ENCODE measurements around the gene KCNC1. TPM values are rescaled to one million over a fixed set of nuclear protein-coding genes. Genes with fewer than 3 reads are reported as not detected.

Gene KCNC1
- total RNA-seq, 1 experiment from 2014 or later, result 0.26 TPM

- H3K27me3 Mint-ChIP-seq (ENCODE audit: unreplicated experiment), result peaks cover 27% of the 10 kb centered on the region
- CTCF ChIA-PET, result interaction anchor here (1.1 kb wide), 1 partner anchor 120 kb away, joined by 3 read pairs; no protein-coding TSS in a partner anchor
- no peak within 1 kb of the TSS for H3K4me3 Mint-ChIP-seq (ENCODE audit: low read depth, unreplicated experiment)
- H3K4me1 Mint-ChIP-seq (ENCODE audit: low read depth, unreplicated experiment), result no peaks in the 10 kb centered on the region
- H3K27ac Mint-ChIP-seq (ENCODE audit: unreplicated experiment), result no peak within 1 kb of the TSS
- BruUV-seq (replicated peaks), result no TSS peak
- no peak for TF ChIP-seq CTCF (IDR thresholded peaks at IDR 0.05; ENCODE audit: unreplicated experiment)
- no peaks in the 10 kb centered on the region for H3K36me3 Mint-ChIP-seq (ENCODE audit: insufficient read depth, unreplicated experiment)
- intact Hi-C loops (cut with micrococcal nuclease; ENCODE audit: unreplicated experiment), result no loop called here
- no peak for DNase-seq
- no peaks in the 10 kb centered on the region for H3K9me3 Mint-ChIP-seq (ENCODE audit: low read depth, unreplicated experiment)
Measured at GRCh38 chr11:17719028-17719937, 15.3 kb upstream of the KCNC1 start, which contains the start of gene MYOD1. TSS of gene MYOD1 (plus strand) at chr11:17719571. CDS start at chr11:17719783, 212 bp downstream.

- H3K27me3 Mint-ChIP-seq (ENCODE audit: unreplicated experiment), result peaks cover 36% of the 10 kb centered on the region
- H3K4me1 Mint-ChIP-seq (ENCODE audit: low read depth, unreplicated experiment), result no peaks in the 10 kb centered on the region
- H3K4me3 Mint-ChIP-seq (ENCODE audit: low read depth, unreplicated experiment), result no peak overlapping the region
- no peaks in the 10 kb centered on the region for H3K9me3 Mint-ChIP-seq (ENCODE audit: low read depth, unreplicated experiment)
- TF ChIP-seq CTCF (IDR thresholded peaks at IDR 0.05; ENCODE audit: unreplicated experiment), result peak; percentile 22
- no TSS peak for BruUV-seq (replicated peaks)
- intact Hi-C loops (cut with micrococcal nuclease; ENCODE audit: unreplicated experiment), result no loop called here
- DNase-seq, result no peak
- CTCF ChIA-PET, result interaction anchor here (1.1 kb wide), 1 partner anchor 121 kb away, joined by 3 read pairs; no protein-coding TSS in a partner anchor
- H3K27ac Mint-ChIP-seq (ENCODE audit: unreplicated experiment), result no peak overlapping the region
- H3K36me3 Mint-ChIP-seq (ENCODE audit: insufficient read depth, unreplicated experiment), result no peaks in the 10 kb centered on the region
Measured at GRCh38 chr11:17719938-17720795, 14.4 kb upstream of the KCNC1 start.

- H3K36me3 Mint-ChIP-seq (ENCODE audit: insufficient read depth, unreplicated experiment), result no peaks in the 10 kb centered on the region
- no peaks in the 10 kb centered on the region for H3K9me3 Mint-ChIP-seq (ENCODE audit: low read depth, unreplicated experiment)
- H3K27me3 Mint-ChIP-seq (ENCODE audit: unreplicated experiment), result peaks cover 42% of the 10 kb centered on the region
- intact Hi-C loops (cut with micrococcal nuclease; ENCODE audit: unreplicated experiment), result no loop called here
- H3K4me3 Mint-ChIP-seq (ENCODE audit: low read depth, unreplicated experiment), result no peak overlapping the region
- CTCF ChIA-PET, result interaction anchor here (1.0 to 2.1 kb wide), 2 partner anchors 10 to 122 kb away, joined by 4 to 11 read pairs; no protein-coding TSS in a partner anchor
- H3K4me1 Mint-ChIP-seq (ENCODE audit: low read depth, unreplicated experiment), result no peaks in the 10 kb centered on the region
- BruUV-seq (replicated peaks), result no TSS peak
- no peak for DNase-seq
- no peak for TF ChIP-seq CTCF (IDR thresholded peaks at IDR 0.05; ENCODE audit: unreplicated experiment)
- H3K27ac Mint-ChIP-seq (ENCODE audit: unreplicated experiment), result no peak overlapping the region
Measured at GRCh38 chr11:17720796-17721171, 13.8 kb upstream of the KCNC1 start.

GRCh38 chr11:17721242-17721999, 13.2 kb upstream of the KCNC1 start:
- no TSS peak for BruUV-seq (replicated peaks)
- no peaks in the 10 kb centered on the region for H3K4me1 Mint-ChIP-seq (ENCODE audit: low read depth, unreplicated experiment)

More at GRCh38 chr11:17721242-17721999, 13.2 kb upstream of the KCNC1 start:
- Mint-ChIP-seq H3K4me3 (ENCODE audit: low read depth, unreplicated experiment) (no peak overlapping the region), H3K9me3 (ENCODE audit: low read depth, unreplicated experiment) (no peaks in the 10 kb centered on the region), H3K27me3 (ENCODE audit: unreplicated experiment) (peaks cover 49% of the 10 kb centered on the region), H3K36me3 (ENCODE audit: insufficient read depth, unreplicated experiment) (no peaks in the 10 kb centered on the region), H3K27ac (ENCODE audit: unreplicated experiment) (no peak overlapping the region)
- no peak for DNase-seq
- TF ChIP-seq CTCF (IDR thresholded peaks at IDR 0.05; ENCODE audit: unreplicated experiment), result no peak
- intact Hi-C loops (cut with micrococcal nuclease; ENCODE audit: unreplicated experiment), result no loop called here
- CTCF ChIA-PET, result interaction anchor here (0.6 to 2.1 kb wide), 4 partner anchors 9 to 122 kb away, joined by 3 to 11 read pairs (median 4); no protein-coding TSS in a partner anchor

Data from Calu3 (cell line).